Astrocyte of the cerebellum (primary cell): ENCODE measurements around the gene EMC8.
A peak's percentile ranks its signal among the peaks of the same experiment; 100 is the strongest.
"Not testable (repeated sequence)": the region's sequence is repeated elsewhere in the genome, so short reads cannot be mapped to it uniquely, and the experiment has no call there.

Experiments used
- DNase-seq: peaks from one replicate; pipeline ENCODE4 v3.0.0-alpha.2; 2011; ENCODE audit warnings: low read depth
- H3K4me3 ChIP-seq: 2 replicates; pipeline ENCODE4 v1.5.1; 2011; ENCODE audit warnings: mild to moderate bottlenecking, low read depth, low read length, moderate library complexity
- CTCF ChIP-seq: IDR thresholded peaks from 2 replicates; pipeline ENCODE4 v1.5.1; 2012; ENCODE audit warnings: low read length, low read depth, moderate library complexity, mild to moderate bottlenecking; ENCODE audit errors: missing control alignments
- in situ Hi-C: cut with HindIII; loops from 2 replicates; pipeline ENCODE4 v1.10.0; 2017; ENCODE audit warnings: low sequenced_read_pairs

Gene EMC8

GRCh38 chr16:85819245-85819644 lies 19.9 kb upstream of the EMC8 start:
- in situ Hi-C loops, result no loop called here
- DNase-seq, result peak; percentile 50
- TF ChIP-seq CTCF, result peak; percentile 76
- no peak overlapping the region for H3K4me3 ChIP-seq

- in situ Hi-C loops, DNase-seq, H3K4me3 ChIP-seq: not testable (repeated sequence)
These were observed 17.9 kb upstream of the EMC8 start for GRCh38 chr16:85817195-85817594.

DNA sequence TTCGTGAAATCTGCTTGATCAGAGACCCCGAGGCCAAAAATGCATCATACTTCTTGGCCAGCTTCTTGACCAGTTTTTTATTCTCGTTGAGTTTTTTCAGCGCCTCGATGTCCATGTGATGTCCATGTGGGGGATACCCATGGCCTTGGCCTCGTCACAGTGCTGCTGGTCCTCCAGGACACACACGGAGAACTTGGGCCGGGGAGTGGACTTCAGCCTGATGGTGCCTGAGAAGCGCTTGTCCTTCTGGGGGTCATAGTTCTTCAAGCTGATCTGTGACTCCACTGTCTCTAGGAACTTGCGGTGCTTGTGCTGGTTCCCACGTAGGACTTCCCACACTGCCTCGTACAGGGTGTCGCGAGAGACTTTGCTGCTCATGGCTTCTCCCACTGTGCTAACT lies 16.8 kb upstream of the EMC8 start:
- no peak for TF ChIP-seq CTCF
- in situ Hi-C loops, result no loop called here
- no peak for DNase-seq
- no peak overlapping the region for H3K4me3 ChIP-seq

GRCh38 chr16:85812811-85813700 lies 13.7 kb upstream of the EMC8 start:
- TF ChIP-seq CTCF, result no peak
- in situ Hi-C loops, result no loop called here
- no peak overlapping the region for H3K4me3 ChIP-seq
- no peak for DNase-seq

DNA sequence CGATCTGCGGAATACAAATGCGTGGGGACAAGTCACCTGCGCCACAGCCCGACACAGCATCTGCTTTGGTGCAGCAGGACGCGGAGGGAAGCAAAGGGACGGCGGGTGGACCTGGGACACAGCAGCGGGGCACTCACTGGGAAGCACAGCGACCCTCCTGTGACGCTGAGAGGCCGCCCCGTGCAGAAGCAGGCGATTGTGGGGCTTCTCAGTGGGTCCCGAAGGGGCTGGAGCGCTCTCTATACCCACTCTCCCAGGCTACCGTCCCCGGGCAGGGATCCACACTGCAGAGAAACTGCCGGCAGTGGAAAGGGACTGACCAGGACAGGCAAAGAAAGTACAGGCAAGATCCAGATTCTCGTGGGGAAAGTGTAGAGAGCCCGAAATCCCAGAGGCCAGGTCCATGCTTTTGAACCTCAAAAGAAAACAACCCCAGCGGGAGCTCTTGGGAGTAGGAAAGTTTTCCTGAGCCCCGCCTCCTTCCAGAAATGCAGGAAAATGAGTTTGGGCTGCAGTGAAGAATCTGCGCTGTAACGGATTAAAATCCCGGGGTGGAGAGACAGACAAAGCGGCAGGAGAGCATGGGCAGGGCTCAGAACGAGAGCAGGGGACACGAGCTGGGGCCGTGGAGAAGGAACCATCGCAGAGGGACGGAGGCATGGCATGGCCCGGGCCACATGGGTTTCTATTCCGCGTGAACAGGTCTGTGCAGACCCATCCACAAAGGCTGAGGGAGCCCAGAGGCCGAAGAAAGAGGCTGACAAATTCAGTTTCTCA lies 12.9 kb upstream of the EMC8 start:
- no peak overlapping the region for H3K4me3 ChIP-seq

DNA sequence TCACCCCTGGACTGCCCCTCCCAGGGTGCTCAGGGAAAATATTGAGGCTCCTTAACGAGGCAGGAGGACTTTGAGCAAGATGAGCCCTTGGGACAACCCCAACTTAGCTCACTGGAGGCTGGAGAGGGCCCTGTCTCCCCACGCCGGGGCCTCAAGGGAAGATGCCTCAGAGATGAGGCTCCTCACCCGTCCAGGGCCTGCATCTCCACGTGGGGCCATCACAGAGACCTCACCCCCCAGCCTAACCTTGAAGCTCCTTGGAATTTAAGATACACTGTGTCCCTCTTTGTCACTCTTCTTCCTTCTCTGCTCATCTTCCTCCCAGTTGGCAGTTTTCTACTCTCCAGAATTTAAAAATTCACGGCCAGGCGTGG lies 11.4 kb upstream of the EMC8 start:
- in situ Hi-C loops, result no loop called here
- no peak for TF ChIP-seq CTCF
- DNase-seq, result no peak
- H3K4me3 ChIP-seq, result no peak overlapping the region

More for the DNA sequence above, 12.9 kb upstream of the EMC8 start:
- in situ Hi-C loops, result no loop called here
- no peak for DNase-seq
- no peak for TF ChIP-seq CTCF
